ENCODE measurements around the gene CYB561D2.

DNA sequence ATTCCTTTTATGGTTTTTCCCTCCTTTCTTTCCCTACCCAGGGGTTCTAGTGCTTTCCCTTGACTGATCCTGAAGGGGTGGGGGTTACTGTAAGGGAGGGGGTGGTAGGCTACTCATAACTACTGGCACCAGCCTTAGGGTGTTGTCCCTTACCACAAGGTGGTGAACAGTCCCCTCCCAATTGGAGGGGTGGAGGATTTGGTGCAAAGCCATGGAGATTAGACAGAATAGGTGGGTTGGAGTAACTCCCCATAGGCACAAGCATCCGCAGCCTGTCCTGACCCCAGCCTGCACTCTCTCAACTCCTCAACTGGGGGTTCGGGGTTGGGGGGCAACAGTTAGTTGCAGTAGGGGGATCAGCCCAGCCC, 25.6 kb upstream of the CYB561D2 start:
- TF ChIP-seq CTCF (IDR thresholded peaks at IDR 0.05) (no peak), POLR2A (IDR thresholded peaks at IDR 0.05; ENCODE audit: low read depth) (no peak)

Data from esophagus muscularis mucosa (tissue), 3 donors.